T-helper 1 cell treated with Interleukin-12 subunit alpha and Interleukin-12 subunit beta and Interleukin-4 antibody, amounts not matched to agents 30 μg/mL and 1 μg/mL, for 36 hours (primary cell): ENCODE results near the gene ADGRB3.

Experiments used
- H3K27ac Mint-ChIP-seq: one replicate; pipeline ENCODE4 v1.8.0; 2021; ENCODE audit warnings: mild to moderate bottlenecking, mixed read lengths
- H3K27me3 Mint-ChIP-seq: one replicate; pipeline ENCODE4 v1.8.0; 2021; ENCODE audit warnings: low read depth, mixed read lengths
- H3K36me3 Mint-ChIP-seq: one replicate; pipeline ENCODE4 v1.8.0; 2021; ENCODE audit warnings: low read depth, mixed read lengths
- H3K4me1 Mint-ChIP-seq: one replicate; pipeline ENCODE4 v1.8.0; 2021; ENCODE audit warnings: low read depth, mixed read lengths
- H3K4me3 Mint-ChIP-seq: one replicate; pipeline ENCODE4 v1.8.0; 2021; ENCODE audit warnings: mild to moderate bottlenecking, moderate library complexity, mixed read lengths
- H3K9me3 Mint-ChIP-seq: one replicate; pipeline ENCODE4 v1.8.0; 2021; ENCODE audit warnings: mixed read lengths

Gene ADGRB3

DNA sequence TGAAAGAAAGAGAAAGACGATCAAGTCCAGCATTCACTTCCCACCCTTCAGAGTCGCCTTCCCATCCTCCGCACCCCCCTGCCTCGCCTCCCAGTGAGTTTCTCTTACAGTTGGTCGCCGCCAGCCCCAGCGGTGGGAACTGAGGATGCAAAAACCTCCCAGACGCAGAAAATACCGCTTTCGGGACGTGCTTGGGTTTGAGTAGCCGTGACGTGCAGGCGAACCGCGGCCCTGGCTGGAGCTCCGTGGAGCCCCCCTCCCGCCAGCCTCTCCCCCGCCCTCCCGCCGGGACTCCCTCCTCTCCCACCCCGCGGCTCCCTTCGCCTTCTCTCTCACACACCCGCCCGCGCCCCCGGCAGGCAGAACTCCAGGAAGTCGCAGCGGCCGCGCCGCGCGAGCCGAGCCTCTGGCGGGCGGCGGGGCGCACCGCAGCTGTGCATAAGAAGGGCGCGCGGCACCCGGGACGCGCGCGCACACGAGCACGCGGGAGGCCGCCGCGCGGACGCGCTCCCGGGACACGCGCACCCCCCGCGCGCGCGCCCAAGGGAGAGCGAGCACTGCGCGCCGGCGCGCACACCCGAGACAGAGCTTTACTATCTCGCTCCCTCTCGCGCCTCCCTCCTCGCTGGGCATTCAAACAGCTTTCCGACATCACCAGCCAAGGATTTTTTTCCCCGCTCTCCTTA, at the start of gene ADGRB3:
Gene ADGRB3 (plus strand): TSS at position 557 of the 686 bp plus-strand sequence. CDS start 3,394 bp downstream, outside the sequence.
- Mint-ChIP-seq H3K4me1 (peaks cover 15% of the 10 kb centered on the region), H3K9me3 (no peaks in the 10 kb centered on the region), H3K4me3 (peak within 1 kb of the TSS; percentile 82), H3K27ac (no peak within 1 kb of the TSS), H3K27me3 (peaks cover 60% of the 10 kb centered on the region), H3K36me3 (peaks cover 3% of the 10 kb centered on the region)

DNA sequence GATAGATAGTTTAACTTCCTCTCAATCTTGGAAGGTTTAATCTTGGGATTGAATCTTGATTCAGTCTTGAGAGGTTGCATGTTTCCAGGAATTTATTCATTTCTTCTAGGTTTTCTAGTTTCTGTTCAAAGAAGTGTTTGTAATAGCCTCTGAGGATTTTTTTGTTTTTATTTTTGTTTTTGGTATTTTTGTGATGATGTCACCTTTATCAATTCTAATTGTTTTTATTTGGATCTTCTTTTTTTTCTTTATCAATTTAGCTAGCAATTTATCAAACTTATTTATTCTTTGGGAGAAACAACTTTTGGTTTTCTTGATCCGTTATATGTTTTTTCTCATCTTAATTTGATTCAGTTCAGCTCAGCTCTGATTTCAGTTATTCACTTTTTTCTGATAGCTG, 41.5 kb upstream of the ADGRB3 start:
- H3K36me3 Mint-ChIP-seq, result no peaks in the 10 kb centered on the region
- H3K9me3 Mint-ChIP-seq, result peaks cover 5% of the 10 kb centered on the region
- H3K27ac Mint-ChIP-seq, result no peak overlapping the region
- no peaks in the 10 kb centered on the region for H3K27me3 Mint-ChIP-seq
- H3K4me1 Mint-ChIP-seq, result no peaks in the 10 kb centered on the region
- H3K4me3 Mint-ChIP-seq, result no peak overlapping the region

DNA sequence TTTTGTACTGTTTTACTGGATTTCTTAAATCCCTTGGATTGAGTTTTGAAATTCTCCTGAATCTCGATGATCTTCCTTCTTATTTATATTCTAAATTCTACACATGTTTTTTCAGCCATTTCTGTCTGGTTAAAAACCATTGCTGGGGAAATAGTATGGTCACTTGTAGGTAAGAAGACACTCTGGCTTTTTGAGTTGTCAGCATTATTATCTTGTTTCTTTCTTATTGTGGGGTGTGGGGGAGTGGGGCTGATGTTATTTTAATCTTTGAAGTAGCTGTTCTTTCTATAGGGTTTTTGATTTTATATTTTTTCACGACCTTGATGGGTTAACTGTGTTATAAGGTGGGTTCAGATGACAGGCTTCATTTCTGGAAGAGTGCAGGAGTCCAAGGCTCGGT, 37.4 kb upstream of the ADGRB3 start:
- Mint-ChIP-seq H3K4me1 (no peaks in the 10 kb centered on the region), H3K27ac (no peak overlapping the region), H3K4me3 (no peak overlapping the region), H3K9me3 (no peaks in the 10 kb centered on the region), H3K27me3 (no peaks in the 10 kb centered on the region), H3K36me3 (no peaks in the 10 kb centered on the region)

DNA sequence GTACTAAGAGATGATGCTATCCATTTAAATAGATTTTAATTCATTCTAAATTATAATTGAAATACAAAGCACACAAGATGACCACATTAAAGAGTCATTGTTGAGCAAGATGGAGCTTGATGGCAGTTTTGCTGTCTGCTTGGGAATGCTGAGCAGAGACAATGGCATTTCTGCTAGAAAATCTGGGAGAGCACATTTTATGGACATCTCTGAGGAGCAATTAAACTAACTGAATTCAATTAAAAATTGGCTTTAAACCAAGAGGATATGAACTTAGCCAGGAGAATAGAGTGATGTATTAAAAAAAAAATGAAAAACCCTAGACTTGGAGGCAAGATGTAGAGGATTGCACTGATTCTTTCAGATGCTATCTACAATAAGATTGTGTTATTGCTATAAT, 19.1 kb upstream of the ADGRB3 start:
- Mint-ChIP-seq H3K27ac (no peak overlapping the region), H3K9me3 (no peaks in the 10 kb centered on the region), H3K27me3 (no peaks in the 10 kb centered on the region), H3K36me3 (no peaks in the 10 kb centered on the region), H3K4me1 (no peaks in the 10 kb centered on the region), H3K4me3 (no peak overlapping the region)

DNA sequence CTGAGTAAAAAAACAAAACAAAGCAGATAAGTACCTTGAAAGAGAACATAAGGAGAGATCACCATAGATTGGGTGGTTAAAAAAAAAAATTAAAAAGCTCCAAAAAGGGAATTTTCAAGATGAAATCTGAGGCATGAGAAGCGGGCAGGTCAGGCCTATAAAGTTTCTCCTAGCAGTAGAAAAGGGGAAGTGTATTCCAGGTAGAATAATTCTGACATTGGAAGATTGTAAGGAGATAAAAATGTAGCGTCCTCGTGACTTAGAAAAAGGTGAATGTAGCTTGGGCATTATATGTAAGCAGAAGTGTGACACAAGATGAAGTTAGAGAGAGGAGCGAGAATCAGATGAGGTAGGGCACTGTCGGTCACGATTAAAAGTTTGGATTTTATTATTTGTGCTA, 9.1 kb upstream of the ADGRB3 start:
- H3K27me3 Mint-ChIP-seq, result no peaks in the 10 kb centered on the region
- H3K9me3 Mint-ChIP-seq, result no peaks in the 10 kb centered on the region
- no peak overlapping the region for H3K4me3 Mint-ChIP-seq
- H3K4me1 Mint-ChIP-seq, result no peaks in the 10 kb centered on the region
- H3K36me3 Mint-ChIP-seq, result no peaks in the 10 kb centered on the region
- no peak overlapping the region for H3K27ac Mint-ChIP-seq

DNA sequence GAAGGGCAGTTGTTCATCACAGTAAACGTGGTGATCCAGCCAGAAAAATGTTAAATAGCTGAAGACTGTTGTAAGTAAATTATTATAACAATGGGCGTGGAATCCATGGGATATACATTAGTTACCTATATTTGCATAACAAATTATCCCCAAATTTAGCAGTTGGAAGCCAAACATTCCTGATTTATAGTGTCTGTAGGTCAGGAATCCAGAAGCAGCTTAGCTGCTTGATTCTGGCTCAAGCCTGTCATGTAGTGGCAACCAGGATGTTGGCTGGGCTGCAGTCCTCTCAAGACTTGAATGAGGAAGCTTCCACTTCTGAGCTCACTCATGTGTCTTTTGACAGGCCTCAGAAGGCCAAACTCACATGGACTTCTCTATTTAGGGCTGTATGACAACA, 6.9 kb upstream of the ADGRB3 start:
- Mint-ChIP-seq H3K4me1 (no peaks in the 10 kb centered on the region), H3K9me3 (no peaks in the 10 kb centered on the region), H3K27ac (no peak overlapping the region), H3K36me3 (no peaks in the 10 kb centered on the region), H3K4me3 (no peak overlapping the region), H3K27me3 (peaks cover 11% of the 10 kb centered on the region)

DNA sequence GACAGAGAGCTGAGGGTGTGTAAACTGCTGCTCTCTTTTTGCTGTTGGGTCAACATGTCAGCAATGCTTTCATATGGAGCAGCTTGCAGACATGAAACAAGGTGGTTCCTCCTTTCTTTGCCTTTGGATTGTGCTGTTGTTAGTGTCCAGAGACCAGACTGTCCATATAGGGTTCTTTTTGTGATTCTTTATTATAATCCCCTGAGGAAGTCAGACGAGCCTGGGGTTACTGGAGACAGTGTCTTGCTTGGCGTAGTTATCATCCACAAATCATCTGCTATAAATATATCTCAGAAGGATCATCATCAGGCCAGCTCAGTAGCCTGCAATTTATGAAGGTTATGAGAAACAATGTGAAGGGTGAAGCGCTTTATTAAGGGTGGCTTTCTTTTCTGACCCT, 2.3 kb upstream of the ADGRB3 start:
- no peak overlapping the region for H3K4me3 Mint-ChIP-seq
- peaks cover 50% of the 10 kb centered on the region for H3K27me3 Mint-ChIP-seq
- H3K27ac Mint-ChIP-seq, result no peak overlapping the region
- H3K36me3 Mint-ChIP-seq, result peaks cover 3% of the 10 kb centered on the region
- H3K4me1 Mint-ChIP-seq, result peaks cover 15% of the 10 kb centered on the region
- H3K9me3 Mint-ChIP-seq, result no peaks in the 10 kb centered on the region

DNA sequence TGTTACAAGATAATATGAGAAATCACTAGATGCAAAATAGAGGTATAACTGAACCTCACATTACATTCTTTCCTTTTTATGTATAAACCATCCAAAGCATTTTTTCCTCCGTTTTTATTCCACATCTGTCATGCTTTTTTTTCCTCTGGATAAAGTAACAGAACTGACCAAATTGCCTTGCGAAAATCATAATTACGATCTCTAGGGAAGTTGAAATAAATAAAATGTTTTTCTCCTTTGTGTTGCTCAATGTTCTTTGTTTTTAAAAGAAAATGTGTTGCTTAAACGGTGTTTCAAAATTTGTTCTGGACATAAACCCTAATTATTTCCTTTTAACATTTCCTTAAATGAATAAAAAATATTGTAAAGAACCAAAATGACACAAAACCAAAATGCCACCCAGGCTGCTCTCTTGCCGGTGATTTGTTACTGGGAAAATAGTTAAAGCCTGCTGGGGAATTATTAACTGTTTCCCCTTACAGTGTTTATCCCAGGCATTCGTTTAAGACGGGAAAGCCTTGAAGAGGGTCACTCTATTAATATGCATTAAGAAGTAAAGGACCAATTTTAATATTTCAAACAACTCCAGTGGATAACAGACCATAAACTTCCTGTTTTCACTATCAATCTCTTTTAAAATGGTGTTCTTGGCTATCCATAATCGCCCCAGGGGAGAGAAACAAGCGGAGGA, 1.7 kb upstream of the ADGRB3 start:
- Mint-ChIP-seq H3K4me3 (no peak overlapping the region), H3K27ac (no peak overlapping the region), H3K27me3 (peaks cover 53% of the 10 kb centered on the region), H3K4me1 (peaks cover 15% of the 10 kb centered on the region), H3K9me3 (no peaks in the 10 kb centered on the region), H3K36me3 (peaks cover 3% of the 10 kb centered on the region)

DNA sequence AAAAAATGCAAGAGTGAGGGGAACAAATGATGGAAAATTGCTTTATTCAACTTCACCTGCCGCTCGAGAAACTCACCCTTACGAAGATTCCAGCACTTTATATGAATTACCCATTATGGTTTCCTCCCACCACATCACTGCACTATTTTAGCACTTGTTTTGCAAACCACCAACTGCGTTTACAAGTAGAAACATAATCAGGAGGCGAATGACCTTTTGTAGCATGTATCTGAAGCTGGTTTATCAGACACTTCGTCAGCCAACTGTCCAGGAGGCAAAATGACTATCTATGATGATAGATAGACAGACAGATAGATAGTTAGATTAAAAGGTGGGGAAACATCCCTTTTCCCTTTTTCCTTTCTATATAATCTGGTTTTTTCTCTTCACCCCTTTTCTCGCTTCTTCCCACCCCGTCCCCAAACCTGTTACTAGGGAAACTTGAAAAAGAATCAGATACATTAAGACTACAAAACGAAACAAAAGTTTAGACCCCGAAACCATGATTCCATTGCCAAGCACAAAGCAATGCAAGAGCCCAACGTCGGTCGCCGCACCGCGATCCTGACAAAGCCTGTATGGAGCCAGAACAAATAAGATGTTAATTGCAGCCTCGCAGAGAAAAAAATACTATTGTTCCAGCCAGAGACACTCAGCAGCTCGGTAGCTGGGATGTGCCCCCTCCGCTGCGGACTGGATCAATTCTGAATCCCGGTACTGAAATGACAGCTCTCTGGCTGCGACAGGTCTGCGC, 933 bp upstream of the ADGRB3 start:
- H3K27me3 Mint-ChIP-seq, result peaks cover 53% of the 10 kb centered on the region
- peaks cover 15% of the 10 kb centered on the region for H3K4me1 Mint-ChIP-seq
- H3K27ac Mint-ChIP-seq, result no peak overlapping the region

DNA sequence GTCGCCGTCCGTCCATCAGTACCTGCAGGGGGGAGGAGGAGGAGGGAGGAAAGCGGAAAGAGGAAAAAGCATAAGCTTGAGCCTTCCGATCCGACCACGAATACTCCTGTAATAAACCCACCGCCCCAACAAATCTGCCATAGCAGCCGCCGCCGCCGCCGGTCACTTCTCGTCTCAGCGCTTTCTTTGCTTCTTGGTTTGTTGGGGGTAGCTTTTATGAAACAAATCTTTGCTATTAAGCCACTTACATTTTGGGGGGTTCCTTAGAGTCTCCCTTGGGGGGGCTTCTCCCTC, 277 bp downstream of the ADGRB3 start:
- Mint-ChIP-seq H3K27me3 (peaks cover 63% of the 10 kb centered on the region), H3K9me3 (no peaks in the 10 kb centered on the region), H3K36me3 (peaks cover 3% of the 10 kb centered on the region), H3K4me3 (peak overlapping the region; percentile 82), H3K4me1 (peaks cover 16% of the 10 kb centered on the region), H3K27ac (no peak overlapping the region)

More for the DNA sequence above, 933 bp upstream of the ADGRB3 start:
- Mint-ChIP-seq H3K9me3 (no peaks in the 10 kb centered on the region), H3K4me3 (peak overlapping the region; percentile 61), H3K36me3 (peaks cover 3% of the 10 kb centered on the region)

DNA sequence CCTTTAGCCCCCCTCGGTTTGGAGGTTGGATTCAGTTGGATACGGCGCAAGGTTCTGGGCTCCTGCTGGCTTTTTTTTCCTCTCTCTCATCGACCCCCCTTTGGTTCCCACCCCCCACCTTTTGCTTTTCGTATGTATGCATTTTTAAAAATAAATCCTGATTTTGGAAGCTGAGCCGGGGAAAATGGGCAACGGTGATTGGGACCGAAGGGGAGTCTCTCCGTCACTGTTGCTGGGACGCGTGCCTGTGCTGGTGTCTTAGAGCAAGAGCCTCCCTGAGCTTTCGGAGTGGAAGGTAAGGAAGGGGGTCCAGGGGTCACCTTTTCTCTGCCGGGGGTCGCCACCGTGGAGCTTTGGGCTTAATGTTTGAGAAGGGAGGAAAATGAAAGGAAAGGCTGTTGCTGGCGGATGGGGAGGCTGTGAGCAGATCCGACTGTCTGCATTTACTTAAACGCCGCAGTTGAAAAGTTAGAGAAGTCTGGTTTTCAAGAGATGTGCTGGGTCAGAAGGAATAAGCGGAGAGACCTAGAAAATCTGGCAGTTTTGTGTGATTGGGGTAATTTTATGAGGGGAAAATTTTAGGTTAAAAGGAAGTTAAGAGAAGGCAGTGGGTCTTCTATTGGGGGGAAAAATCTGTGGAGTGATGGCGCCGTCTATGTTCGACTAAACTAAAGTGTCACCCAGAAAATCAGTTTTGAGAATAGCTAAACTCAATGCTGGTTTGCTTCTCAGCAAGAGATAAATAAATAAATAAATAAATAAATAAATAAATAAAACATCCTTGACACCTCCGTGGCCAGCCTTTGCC, 828 bp downstream of the ADGRB3 start:
- no peaks in the 10 kb centered on the region for H3K9me3 Mint-ChIP-seq
- H3K4me3 Mint-ChIP-seq, result peak overlapping the region; percentile 82
- peaks cover 66% of the 10 kb centered on the region for H3K27me3 Mint-ChIP-seq
- H3K36me3 Mint-ChIP-seq, result peaks cover 3% of the 10 kb centered on the region
- H3K27ac Mint-ChIP-seq, result no peak overlapping the region
- peaks cover 16% of the 10 kb centered on the region for H3K4me1 Mint-ChIP-seq

DNA sequence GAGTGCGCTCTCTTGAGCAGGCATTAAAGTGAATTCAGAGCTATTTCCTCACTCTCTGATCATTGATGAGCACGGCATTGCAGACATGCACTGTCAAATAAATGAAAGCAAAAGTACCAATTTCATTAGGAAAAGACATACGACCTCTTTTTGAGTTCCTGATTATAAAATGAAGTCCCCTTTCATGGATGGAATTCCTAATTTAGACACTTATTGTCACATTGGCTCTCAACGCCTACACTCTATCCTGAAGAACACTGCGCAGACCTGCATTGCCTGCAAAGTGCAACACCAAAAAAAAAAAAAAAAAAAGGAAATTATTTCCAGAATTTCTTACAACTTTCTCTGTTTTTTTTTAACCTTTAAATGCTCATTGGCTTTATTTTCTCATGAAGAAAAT, 1.6 kb downstream of the ADGRB3 start:
- H3K27me3 Mint-ChIP-seq, result peaks cover 66% of the 10 kb centered on the region
- H3K4me1 Mint-ChIP-seq, result peaks cover 16% of the 10 kb centered on the region
- peaks cover 3% of the 10 kb centered on the region for H3K36me3 Mint-ChIP-seq
- no peaks in the 10 kb centered on the region for H3K9me3 Mint-ChIP-seq
- H3K4me3 Mint-ChIP-seq, result no peak overlapping the region
- H3K27ac Mint-ChIP-seq, result no peak overlapping the region

DNA sequence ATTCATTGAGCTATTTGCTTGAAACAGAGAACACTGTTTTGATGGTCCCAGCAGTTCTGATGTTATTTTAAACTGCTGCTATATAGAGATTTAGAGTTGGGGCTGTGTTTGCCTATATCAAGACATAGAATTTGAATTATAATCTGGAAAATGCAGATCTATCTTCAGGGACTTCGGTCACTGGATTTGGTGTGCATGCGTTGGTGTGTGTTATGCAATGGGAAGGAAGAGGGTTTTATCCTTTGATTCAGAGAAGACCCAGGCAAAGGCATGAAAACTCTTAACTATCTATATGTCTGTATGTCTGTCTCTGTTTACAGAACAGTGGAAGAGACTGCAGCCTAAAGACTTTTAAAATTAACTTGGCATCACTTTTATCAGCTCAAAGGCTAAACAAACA, 2.0 kb downstream of the ADGRB3 start:
- H3K4me3 Mint-ChIP-seq, result no peak overlapping the region
- H3K4me1 Mint-ChIP-seq, result peaks cover 16% of the 10 kb centered on the region
- H3K27me3 Mint-ChIP-seq, result peaks cover 63% of the 10 kb centered on the region

DNA sequence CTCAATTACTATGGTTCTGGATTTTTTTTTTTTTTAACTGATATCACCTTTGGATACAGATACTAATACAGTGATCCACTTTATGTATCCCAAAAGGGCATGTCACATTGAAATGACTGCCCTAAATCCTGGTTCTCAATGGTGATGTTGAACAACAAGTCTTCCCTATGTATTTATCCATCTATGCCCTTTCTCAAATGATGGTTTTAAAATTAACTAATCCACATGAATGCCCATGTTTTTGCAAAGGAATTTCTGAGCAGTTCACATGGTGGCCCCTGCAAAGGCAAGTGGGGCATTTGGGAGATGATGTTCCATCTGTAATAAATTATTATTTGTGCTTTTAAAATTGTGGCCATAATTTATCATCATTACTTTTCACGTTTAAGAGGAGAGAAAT, 2.7 kb downstream of the ADGRB3 start:
- H3K4me1 Mint-ChIP-seq, result peaks cover 16% of the 10 kb centered on the region
- no peak overlapping the region for H3K27ac Mint-ChIP-seq
- no peak overlapping the region for H3K4me3 Mint-ChIP-seq
- H3K9me3 Mint-ChIP-seq, result no peaks in the 10 kb centered on the region
- H3K36me3 Mint-ChIP-seq, result peaks cover 3% of the 10 kb centered on the region
- H3K27me3 Mint-ChIP-seq, result peaks cover 59% of the 10 kb centered on the region

More for the DNA sequence above, 2.0 kb downstream of the ADGRB3 start:
- Mint-ChIP-seq H3K36me3 (peaks cover 3% of the 10 kb centered on the region), H3K27ac (no peak overlapping the region), H3K9me3 (no peaks in the 10 kb centered on the region)
